WTC11 (cell line): ENCODE data around the gene EXOSC5. TPM values are rescaled to one million over a fixed set of nuclear protein-coding genes. Genes with fewer than 3 reads are reported as not detected.

Experiments used
- CREB1 ChIP-seq: sonication (generic); formaldehyde crosslinking; IDR thresholded peaks from 2 replicates; pipeline ENCODE4 v1.8.0; 2023; ENCODE audit warnings: mild to moderate bottlenecking, missing genetic modification reagents
- FOXK1 ChIP-seq: sonication (generic); formaldehyde crosslinking; IDR thresholded peaks from 2 replicates; pipeline ENCODE4 v1.8.0; 2022; ENCODE audit warnings: mild to moderate bottlenecking, moderate library complexity, missing genetic modification reagents
- MXD4 ChIP-seq: fragments of 250-450 bp; sonication (Bioruptor Pico); IDR thresholded peaks from 2 replicates; pipeline ENCODE4 v1.8.0; 2021; ENCODE audit warnings: mild to moderate bottlenecking, moderate library complexity, borderline replicate concordance
- MYBL2 ChIP-seq: sonication (generic); formaldehyde crosslinking; IDR thresholded peaks from 2 replicates; pipeline ENCODE4 v1.8.1; 2023; ENCODE audit warnings: mild to moderate bottlenecking, moderate library complexity, missing genetic modification reagents
- NFATC4 ChIP-seq: fragments of 250-450 bp; sonication (Bioruptor Pico); IDR thresholded peaks from 2 replicates; pipeline ENCODE4 v1.9.0; 2021; ENCODE audit warnings: mild to moderate bottlenecking
- NFYB ChIP-seq: sonication (generic); formaldehyde crosslinking; conservative IDR thresholded peaks from 2 replicates; pipeline ENCODE4 v1.8.0; 2022; ENCODE audit warnings: low read depth, missing genetic modification reagents
- SP1 ChIP-seq: sonication (generic); formaldehyde crosslinking; conservative IDR thresholded peaks from 2 replicates; pipeline ENCODE4 v1.8.1; 2022; ENCODE audit warnings: missing genetic modification reagents
- ZNF121 ChIP-seq: sonication (generic); formaldehyde crosslinking; IDR thresholded peaks from 2 replicates; pipeline ENCODE4 v1.8.0; 2023; ENCODE audit warnings: missing genetic modification reagents
- ZNF317 ChIP-seq: sonication (generic); formaldehyde crosslinking; IDR thresholded peaks from 2 replicates; pipeline ENCODE4 v1.8.1; 2023; ENCODE audit warnings: low read depth, mild to moderate bottlenecking, moderate library complexity, missing genetic modification reagents, borderline replicate concordance
- ZNF671 ChIP-seq: fragments of 250-450 bp; sonication (Bioruptor Pico); IDR thresholded peaks from 2 replicates; pipeline ENCODE4 v1.8.0; 2021; ENCODE audit warnings: mild to moderate bottlenecking
- total RNA-seq: library from RNA; stranded (reverse); gene quantifications from 3 replicates; pipeline ENCODE4 v1.2.3, GENCODE V29; 2021
- TF ChIP-seq, protein P1 (sequence below): fragments of 250-450 bp; sonication (Bioruptor Pico); IDR thresholded peaks from 2 replicates; pipeline ENCODE4 v1.9.0; 2021; ENCODE audit warnings: mild to moderate bottlenecking, borderline replicate concordance
- TF ChIP-seq, protein P2 (sequence below): sonication (generic); formaldehyde crosslinking; IDR thresholded peaks from 2 replicates; pipeline ENCODE4 v1.8.1; 2023; ENCODE audit warnings: mild to moderate bottlenecking, missing genetic modification reagents, moderate library complexity
- TF ChIP-seq, protein P3 (sequence below): sonication (generic); formaldehyde crosslinking; IDR thresholded peaks from 2 replicates; pipeline ENCODE4 v1.8.1; 2023; ENCODE audit warnings: mild to moderate bottlenecking, missing genetic modification reagents, borderline replicate concordance
- TF ChIP-seq, protein P4 (sequence below): fragments of 200-600 bp; IDR thresholded peaks from 2 replicates; pipeline ENCODE4 v1.8.0; 2022; ENCODE audit warnings: antibody characterized with exemption
- TF ChIP-seq, protein P5 (sequence below): fragments of 250-450 bp; sonication (Bioruptor Pico); conservative IDR thresholded peaks from 2 replicates; pipeline ENCODE4 v1.9.0; 2021; ENCODE audit warnings: mild to moderate bottlenecking
- TF ChIP-seq, protein P6 (sequence below): sonication (generic); formaldehyde crosslinking; IDR thresholded peaks from 2 replicates; pipeline ENCODE4 v1.8.0; 2022; ENCODE audit warnings: mild to moderate bottlenecking, missing genetic modification reagents
- TF ChIP-seq, protein P7 (sequence below): sonication (generic); formaldehyde crosslinking; conservative IDR thresholded peaks from 2 replicates; pipeline ENCODE4 v1.8.1; 2023; ENCODE audit warnings: mild to moderate bottlenecking, low read depth, missing genetic modification reagents, moderate library complexity
- TF ChIP-seq, protein P8 (sequence below): fragments of 250-450 bp; sonication (Bioruptor Pico); IDR thresholded peaks from 2 replicates; pipeline ENCODE4 v1.9.0; 2021; ENCODE audit warnings: mild to moderate bottlenecking

The EXOSC5 gene
- total RNA-seq, 1 experiment from 2014 or later = 56.4 TPM

DNA sequence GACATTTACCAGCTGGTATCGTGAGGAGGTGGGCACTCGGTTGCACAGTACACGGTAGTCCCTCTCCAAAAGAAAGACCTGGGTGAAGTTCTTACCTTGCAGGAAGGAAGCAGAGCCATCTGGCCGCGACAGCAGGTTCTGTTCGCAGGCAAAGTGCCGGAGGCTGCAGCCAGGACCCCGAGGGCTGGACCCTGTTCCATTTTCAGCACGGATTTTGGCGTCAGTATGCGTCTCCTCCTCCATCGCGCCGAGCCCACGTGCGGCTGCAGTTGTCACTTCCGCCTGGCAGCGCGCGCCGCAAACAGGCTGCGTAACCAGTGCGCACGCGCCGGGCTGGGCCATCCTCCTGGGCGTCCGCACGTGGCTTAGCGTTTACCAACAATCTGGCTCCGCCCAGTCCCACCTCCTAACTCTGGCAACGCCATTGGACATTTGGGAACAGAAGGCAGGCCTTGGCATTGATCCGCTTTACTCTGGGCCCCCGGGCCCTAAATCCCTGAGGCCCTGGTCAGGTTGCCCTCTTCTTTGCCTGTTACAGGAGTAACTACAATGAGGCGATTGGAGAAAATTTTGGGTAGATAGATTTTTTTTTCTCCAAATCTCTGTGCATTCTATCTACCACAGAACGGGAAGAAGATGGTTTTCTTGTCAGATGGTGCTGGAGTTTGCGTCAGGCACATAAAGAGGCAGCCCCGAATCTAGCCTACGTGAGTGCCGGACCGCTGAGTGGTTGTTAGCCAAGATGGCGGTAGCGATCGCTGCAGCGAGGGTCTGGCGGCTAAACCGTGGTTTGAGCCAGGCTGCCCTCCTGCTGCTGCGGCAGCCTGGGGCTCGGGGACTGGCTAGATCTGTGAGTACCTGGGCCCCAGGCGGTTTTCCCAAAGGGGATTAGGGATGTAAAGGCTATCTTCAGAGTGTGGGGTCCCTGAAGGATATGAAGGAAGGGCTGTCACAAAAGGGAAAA is at the start of gene EXOSC5, which contains the start of gene BCKDHA (continued):
- TF ChIP-seq, protein P1, sequence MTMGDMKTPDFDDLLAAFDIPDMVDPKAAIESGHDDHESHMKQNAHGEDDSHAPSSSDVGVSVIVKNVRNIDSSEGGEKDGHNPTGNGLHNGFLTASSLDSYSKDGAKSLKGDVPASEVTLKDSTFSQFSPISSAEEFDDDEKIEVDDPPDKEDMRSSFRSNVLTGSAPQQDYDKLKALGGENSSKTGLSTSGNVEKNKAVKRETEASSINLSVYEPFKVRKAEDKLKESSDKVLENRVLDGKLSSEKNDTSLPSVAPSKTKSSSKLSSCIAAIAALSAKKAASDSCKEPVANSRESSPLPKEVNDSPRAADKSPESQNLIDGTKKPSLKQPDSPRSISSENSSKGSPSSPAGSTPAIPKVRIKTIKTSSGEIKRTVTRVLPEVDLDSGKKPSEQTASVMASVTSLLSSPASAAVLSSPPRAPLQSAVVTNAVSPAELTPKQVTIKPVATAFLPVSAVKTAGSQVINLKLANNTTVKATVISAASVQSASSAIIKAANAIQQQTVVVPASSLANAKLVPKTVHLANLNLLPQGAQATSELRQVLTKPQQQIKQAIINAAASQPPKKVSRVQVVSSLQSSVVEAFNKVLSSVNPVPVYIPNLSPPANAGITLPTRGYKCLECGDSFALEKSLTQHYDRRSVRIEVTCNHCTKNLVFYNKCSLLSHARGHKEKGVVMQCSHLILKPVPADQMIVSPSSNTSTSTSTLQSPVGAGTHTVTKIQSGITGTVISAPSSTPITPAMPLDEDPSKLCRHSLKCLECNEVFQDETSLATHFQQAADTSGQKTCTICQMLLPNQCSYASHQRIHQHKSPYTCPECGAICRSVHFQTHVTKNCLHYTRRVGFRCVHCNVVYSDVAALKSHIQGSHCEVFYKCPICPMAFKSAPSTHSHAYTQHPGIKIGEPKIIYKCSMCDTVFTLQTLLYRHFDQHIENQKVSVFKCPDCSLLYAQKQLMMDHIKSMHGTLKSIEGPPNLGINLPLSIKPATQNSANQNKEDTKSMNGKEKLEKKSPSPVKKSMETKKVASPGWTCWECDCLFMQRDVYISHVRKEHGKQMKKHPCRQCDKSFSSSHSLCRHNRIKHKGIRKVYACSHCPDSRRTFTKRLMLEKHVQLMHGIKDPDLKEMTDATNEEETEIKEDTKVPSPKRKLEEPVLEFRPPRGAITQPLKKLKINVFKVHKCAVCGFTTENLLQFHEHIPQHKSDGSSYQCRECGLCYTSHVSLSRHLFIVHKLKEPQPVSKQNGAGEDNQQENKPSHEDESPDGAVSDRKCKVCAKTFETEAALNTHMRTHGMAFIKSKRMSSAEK (CRISPR knock-in tag) = no peak
- TF ChIP-seq NFYB (no peak), ZNF671 (CRISPR knock-in tag) (no peak), FOXK1 (peak; percentile 100), ZNF121 (CRISPR knock-in tag) (no peak), ZNF317 (CRISPR knock-in tag) (no peak), MXD4 (no peak), MYBL2 (CRISPR knock-in tag) (no peak; the same call in 1 of the 2 replicates), SP1 (CRISPR knock-in tag) (peak; percentile 79), CREB1 (CRISPR knock-in tag) (no peak; the same call in 1 of the 2 replicates), NFATC4 (CRISPR knock-in tag) (no peak)
- TF ChIP-seq, protein P2, sequence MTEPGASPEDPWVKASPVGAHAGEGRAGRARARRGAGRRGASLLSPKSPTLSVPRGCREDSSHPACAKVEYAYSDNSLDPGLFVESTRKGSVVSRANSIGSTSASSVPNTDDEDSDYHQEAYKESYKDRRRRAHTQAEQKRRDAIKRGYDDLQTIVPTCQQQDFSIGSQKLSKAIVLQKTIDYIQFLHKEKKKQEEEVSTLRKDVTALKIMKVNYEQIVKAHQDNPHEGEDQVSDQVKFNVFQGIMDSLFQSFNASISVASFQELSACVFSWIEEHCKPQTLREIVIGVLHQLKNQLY (CRISPR knock-in tag) = no peak
- TF ChIP-seq, protein P3, sequence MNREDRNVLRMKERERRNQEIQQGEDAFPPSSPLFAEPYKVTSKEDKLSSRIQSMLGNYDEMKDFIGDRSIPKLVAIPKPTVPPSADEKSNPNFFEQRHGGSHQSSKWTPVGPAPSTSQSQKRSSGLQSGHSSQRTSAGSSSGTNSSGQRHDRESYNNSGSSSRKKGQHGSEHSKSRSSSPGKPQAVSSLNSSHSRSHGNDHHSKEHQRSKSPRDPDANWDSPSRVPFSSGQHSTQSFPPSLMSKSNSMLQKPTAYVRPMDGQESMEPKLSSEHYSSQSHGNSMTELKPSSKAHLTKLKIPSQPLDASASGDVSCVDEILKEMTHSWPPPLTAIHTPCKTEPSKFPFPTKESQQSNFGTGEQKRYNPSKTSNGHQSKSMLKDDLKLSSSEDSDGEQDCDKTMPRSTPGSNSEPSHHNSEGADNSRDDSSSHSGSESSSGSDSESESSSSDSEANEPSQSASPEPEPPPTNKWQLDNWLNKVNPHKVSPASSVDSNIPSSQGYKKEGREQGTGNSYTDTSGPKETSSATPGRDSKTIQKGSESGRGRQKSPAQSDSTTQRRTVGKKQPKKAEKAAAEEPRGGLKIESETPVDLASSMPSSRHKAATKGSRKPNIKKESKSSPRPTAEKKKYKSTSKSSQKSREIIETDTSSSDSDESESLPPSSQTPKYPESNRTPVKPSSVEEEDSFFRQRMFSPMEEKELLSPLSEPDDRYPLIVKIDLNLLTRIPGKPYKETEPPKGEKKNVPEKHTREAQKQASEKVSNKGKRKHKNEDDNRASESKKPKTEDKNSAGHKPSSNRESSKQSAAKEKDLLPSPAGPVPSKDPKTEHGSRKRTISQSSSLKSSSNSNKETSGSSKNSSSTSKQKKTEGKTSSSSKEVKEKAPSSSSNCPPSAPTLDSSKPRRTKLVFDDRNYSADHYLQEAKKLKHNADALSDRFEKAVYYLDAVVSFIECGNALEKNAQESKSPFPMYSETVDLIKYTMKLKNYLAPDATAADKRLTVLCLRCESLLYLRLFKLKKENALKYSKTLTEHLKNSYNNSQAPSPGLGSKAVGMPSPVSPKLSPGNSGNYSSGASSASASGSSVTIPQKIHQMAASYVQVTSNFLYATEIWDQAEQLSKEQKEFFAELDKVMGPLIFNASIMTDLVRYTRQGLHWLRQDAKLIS (CRISPR knock-in tag) = no peak
- TF ChIP-seq, protein P4, sequence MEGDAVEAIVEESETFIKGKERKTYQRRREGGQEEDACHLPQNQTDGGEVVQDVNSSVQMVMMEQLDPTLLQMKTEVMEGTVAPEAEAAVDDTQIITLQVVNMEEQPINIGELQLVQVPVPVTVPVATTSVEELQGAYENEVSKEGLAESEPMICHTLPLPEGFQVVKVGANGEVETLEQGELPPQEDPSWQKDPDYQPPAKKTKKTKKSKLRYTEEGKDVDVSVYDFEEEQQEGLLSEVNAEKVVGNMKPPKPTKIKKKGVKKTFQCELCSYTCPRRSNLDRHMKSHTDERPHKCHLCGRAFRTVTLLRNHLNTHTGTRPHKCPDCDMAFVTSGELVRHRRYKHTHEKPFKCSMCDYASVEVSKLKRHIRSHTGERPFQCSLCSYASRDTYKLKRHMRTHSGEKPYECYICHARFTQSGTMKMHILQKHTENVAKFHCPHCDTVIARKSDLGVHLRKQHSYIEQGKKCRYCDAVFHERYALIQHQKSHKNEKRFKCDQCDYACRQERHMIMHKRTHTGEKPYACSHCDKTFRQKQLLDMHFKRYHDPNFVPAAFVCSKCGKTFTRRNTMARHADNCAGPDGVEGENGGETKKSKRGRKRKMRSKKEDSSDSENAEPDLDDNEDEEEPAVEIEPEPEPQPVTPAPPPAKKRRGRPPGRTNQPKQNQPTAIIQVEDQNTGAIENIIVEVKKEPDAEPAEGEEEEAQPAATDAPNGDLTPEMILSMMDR = no peak
- TF ChIP-seq, protein P5, sequence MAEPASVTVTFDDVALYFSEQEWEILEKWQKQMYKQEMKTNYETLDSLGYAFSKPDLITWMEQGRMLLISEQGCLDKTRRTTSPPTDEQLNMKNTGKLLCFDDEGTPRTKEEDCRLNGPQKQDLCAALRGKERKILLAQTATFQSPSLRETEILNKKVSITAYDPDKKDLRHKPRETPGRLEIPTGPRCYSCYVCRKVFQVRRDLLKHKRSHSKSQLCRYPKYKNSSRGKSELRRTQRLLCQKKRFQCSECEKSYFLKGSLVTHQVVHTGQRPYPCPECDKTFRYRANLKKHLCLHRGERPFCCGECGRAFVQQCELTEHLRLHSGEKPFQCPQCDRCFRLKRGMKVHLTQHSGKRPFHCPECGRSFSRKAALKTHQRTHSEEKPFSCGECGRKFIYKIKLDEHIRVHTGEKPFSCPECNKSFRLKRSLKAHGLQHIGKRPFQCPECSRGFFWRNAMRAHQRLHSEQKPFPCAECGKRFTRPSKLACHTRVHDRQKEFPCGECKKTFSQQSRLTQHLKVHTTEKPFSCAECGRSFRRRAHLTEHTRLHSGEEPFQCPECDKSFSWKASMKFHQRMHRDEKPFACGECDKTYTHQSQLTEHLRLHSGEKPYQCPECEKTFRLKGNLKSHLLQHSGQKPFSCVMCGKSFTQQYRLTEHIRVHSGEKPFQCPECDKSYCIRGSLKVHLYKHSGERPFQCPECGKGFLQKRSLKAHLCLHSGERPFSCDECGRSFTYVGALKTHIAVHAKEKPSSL (CRISPR knock-in tag) = no peak
- TF ChIP-seq, protein P6, sequence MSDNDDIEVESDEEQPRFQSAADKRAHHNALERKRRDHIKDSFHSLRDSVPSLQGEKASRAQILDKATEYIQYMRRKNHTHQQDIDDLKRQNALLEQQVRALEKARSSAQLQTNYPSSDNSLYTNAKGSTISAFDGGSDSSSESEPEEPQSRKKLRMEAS (CRISPR knock-in tag) = peak; percentile 100
- TF ChIP-seq, protein P7, sequence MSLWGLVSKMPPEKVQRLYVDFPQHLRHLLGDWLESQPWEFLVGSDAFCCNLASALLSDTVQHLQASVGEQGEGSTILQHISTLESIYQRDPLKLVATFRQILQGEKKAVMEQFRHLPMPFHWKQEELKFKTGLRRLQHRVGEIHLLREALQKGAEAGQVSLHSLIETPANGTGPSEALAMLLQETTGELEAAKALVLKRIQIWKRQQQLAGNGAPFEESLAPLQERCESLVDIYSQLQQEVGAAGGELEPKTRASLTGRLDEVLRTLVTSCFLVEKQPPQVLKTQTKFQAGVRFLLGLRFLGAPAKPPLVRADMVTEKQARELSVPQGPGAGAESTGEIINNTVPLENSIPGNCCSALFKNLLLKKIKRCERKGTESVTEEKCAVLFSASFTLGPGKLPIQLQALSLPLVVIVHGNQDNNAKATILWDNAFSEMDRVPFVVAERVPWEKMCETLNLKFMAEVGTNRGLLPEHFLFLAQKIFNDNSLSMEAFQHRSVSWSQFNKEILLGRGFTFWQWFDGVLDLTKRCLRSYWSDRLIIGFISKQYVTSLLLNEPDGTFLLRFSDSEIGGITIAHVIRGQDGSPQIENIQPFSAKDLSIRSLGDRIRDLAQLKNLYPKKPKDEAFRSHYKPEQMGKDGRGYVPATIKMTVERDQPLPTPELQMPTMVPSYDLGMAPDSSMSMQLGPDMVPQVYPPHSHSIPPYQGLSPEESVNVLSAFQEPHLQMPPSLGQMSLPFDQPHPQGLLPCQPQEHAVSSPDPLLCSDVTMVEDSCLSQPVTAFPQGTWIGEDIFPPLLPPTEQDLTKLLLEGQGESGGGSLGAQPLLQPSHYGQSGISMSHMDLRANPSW (CRISPR knock-in tag) = no peak
- TF ChIP-seq, protein P8, sequence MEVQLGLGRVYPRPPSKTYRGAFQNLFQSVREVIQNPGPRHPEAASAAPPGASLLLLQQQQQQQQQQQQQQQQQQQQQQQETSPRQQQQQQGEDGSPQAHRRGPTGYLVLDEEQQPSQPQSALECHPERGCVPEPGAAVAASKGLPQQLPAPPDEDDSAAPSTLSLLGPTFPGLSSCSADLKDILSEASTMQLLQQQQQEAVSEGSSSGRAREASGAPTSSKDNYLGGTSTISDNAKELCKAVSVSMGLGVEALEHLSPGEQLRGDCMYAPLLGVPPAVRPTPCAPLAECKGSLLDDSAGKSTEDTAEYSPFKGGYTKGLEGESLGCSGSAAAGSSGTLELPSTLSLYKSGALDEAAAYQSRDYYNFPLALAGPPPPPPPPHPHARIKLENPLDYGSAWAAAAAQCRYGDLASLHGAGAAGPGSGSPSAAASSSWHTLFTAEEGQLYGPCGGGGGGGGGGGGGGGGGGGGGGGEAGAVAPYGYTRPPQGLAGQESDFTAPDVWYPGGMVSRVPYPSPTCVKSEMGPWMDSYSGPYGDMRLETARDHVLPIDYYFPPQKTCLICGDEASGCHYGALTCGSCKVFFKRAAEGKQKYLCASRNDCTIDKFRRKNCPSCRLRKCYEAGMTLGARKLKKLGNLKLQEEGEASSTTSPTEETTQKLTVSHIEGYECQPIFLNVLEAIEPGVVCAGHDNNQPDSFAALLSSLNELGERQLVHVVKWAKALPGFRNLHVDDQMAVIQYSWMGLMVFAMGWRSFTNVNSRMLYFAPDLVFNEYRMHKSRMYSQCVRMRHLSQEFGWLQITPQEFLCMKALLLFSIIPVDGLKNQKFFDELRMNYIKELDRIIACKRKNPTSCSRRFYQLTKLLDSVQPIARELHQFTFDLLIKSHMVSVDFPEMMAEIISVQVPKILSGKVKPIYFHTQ (CRISPR knock-in tag) = no peak
